Psoas muscle (tissue), 8 donors: ENCODE results near the gene KCNC3. TPM values are rescaled to one million over a fixed set of nuclear protein-coding genes. Genes with fewer than 3 reads are reported as not detected.

Experiments
- ATAC-seq, 4 donors: fragments of 200-7000 bp; cut with Tn5 transposase; one replicate each; pipeline ENCODE4 v1.9.1; 2020; ENCODE audit warnings: moderate library complexity in 3 of 4, mild to moderate bottlenecking in 2 of 4
- DNase-seq, 2 donors: peaks; one replicate each; pipeline ENCODE4 v3.0.0-alpha.2; 2020
- H3K27ac ChIP-seq: fragments of 200-600 bp; one replicate; pipeline ENCODE4 v1.8.0; 2022
- H3K27me3 ChIP-seq, 3 donors: fragments of 200-600 bp in 1 of 3; one replicate each; pipeline versions ENCODE4 v1.6.1 to v1.8.0; 2013 to 2022; ENCODE audit warnings: low read length in 2 of 3, mild to moderate bottlenecking in 2 of 3, moderate library complexity in 1 of 3; ENCODE audit not compliant: insufficient read depth in 3 of 3
- H3K36me3 ChIP-seq, 2 donors: fragments of 200-600 bp in 1 of 2; one replicate each; pipeline versions ENCODE4 v1.6.1 to v1.8.0; 2013 to 2022; ENCODE audit warnings: low read depth in 1 of 2, mild to moderate bottlenecking in 1 of 2, moderate library complexity in 1 of 2; ENCODE audit not compliant: insufficient read depth in 1 of 2
- H3K4me1 ChIP-seq: fragments of 200-600 bp; one replicate; pipeline ENCODE4 v1.8.0; 2022
- H3K4me3 ChIP-seq: fragments of 200-600 bp; one replicate; pipeline ENCODE4 v1.8.0; 2022; ENCODE audit warnings: mild to moderate bottlenecking
- H3K9me3 ChIP-seq: fragments of 200-600 bp; one replicate; pipeline ENCODE4 v1.8.0; 2022
- CTCF ChIP-seq: fragments of 200-600 bp; IDR thresholded peaks from one replicate; pipeline ENCODE4 v1.8.0; 2022; ENCODE audit warnings: antibody characterized with exemption
- WGBS, 3 donors: extraction: QIAGEN DNeasy Blood & Tissue Kit; methylation state at CpG; one replicate each; pipeline versions ENCODE4 v1.1.6 to v1.1.7; 2013; 5-methylcytosine and 5-hydroxymethylcytosine counted together
- intact Hi-C, 2 donors: fragments of 100-400 bp; cut with DNase I; formaldehyde crosslinking; loops; one replicate each; pipeline versions ENCODE4 v1.11.0 to v1.14.2; 2022
- polyA plus RNA-seq, 3 donors: library from polyadenylated mRNA; stranded (reverse); fragments of 200-250 nt; gene quantifications; one replicate each; pipeline ENCODE4 v1.2.3, GENCODE V29; 2013
- total RNA-seq, 4 donors: library from RNA; stranded (reverse); fragmentation: NEBNext Ultra II Directional in 2 of 4; extraction: Animal tissue kit (Norgen Biotek cat#: 25700) in 2 of 4; gene quantifications; one replicate each; pipeline versions ENCODE4 v1.2.1 to v1.2.4, GENCODE V29; 2021 to 2023
- donor health status: healthy with polysubstance abuse.
- donor health status: DM: no; HTN: no; CAD: no; lungs with moderate emphysema.
- donor health status: Bipolar disorder and iron deficiency.
- donor health status: healthy.
- donor health status: DM: yes; HTN: yes; CAD: no.
- donor health status: DM: no; HTN: no; CAD: no.
- donor health status: DM: no; HTN: no; CAD: no.
- donor health status: DM: yes; HTN: yes; CAD: no.

The KCNC3 gene
- total and polyA plus RNA-seq, 7 donors = 0.10 to 2.4 (median 1.0) TPM

- no peaks in the 10 kb centered on the region for H3K9me3 ChIP-seq
- H3K4me1 ChIP-seq = peaks cover 9% of the 10 kb centered on the region
- intact Hi-C loops = loop anchor here in 1 of 2 donors (10.0 kb wide), 1 partner anchor 170 kb away; no protein-coding TSS in a partner anchor
- DNase-seq = peak in 1 of 2 donors; percentile 34
- peaks cover 0 to 10% (median 7%) of the 10 kb centered on the region in 3 donors for H3K27me3 ChIP-seq
- TF ChIP-seq CTCF = no peak
- H3K4me3 ChIP-seq = no peak overlapping the region
- 40 to 55% (median 42%) methylated on average over 11 of the region's 11 CpGs for WGBS, 3 donors
- H3K27ac ChIP-seq = no peak overlapping the region
- no peaks in the 10 kb centered on the region for H3K36me3 ChIP-seq
- ATAC-seq = no peak
Measured at GRCh38 chr19:50324331-50324730, 4.8 kb downstream of the KCNC3 start.

GRCh38 chr19:50323782-50324133, 5.4 kb downstream of the KCNC3 start:
- peaks cover 0 to 10% (median 7%) of the 10 kb centered on the region in 3 donors for H3K27me3 ChIP-seq
- DNase-seq = no peak
- WGBS, 3 donors = 88 to 91% (median 91%) methylated on average over 12 of the region's 12 CpGs
- no peaks in the 10 kb centered on the region for H3K36me3 ChIP-seq
- intact Hi-C loops = loop anchor here in 1 of 2 donors (10.0 kb wide), 1 partner anchor 169 kb away; no protein-coding TSS in a partner anchor
- H3K4me3 ChIP-seq = no peak overlapping the region
- TF ChIP-seq CTCF = no peak
- no peak overlapping the region for H3K27ac ChIP-seq
- H3K4me1 ChIP-seq = peaks cover 9% of the 10 kb centered on the region
- no peaks in the 10 kb centered on the region for H3K9me3 ChIP-seq
- ATAC-seq = no peak

GRCh38 chr19:50322931-50323781, 6.0 kb downstream of the KCNC3 start:
- H3K9me3 ChIP-seq = no peaks in the 10 kb centered on the region
- ATAC-seq = no peak
- H3K27me3 ChIP-seq = peaks cover 0 to 8% (median 7%) of the 10 kb centered on the region in 3 donors
- TF ChIP-seq CTCF = no peak
- H3K4me1 ChIP-seq = peaks cover 9% of the 10 kb centered on the region
- H3K36me3 ChIP-seq = no peaks in the 10 kb centered on the region
- 90 to 93% (median 92%) methylated on average over 46 to 55 of the region's 55 CpGs for WGBS, 3 donors
- intact Hi-C loops = loop anchor here in 1 of 2 donors (10.0 kb wide), 1 partner anchor 168 kb away; no protein-coding TSS in a partner anchor
- peak in 1 of 2 donors; percentile 37 for DNase-seq
- no peak overlapping the region for H3K4me3 ChIP-seq
- no peak overlapping the region for H3K27ac ChIP-seq

GRCh38 chr19:50322234-50322633, 6.9 kb downstream of the KCNC3 start:
- H3K4me1 ChIP-seq = peaks cover 9% of the 10 kb centered on the region
- TF ChIP-seq CTCF = no peak
- intact Hi-C loops = loop anchor here in 1 of 2 donors (10.0 kb wide), 1 partner anchor 167 kb away; no protein-coding TSS in a partner anchor
- H3K27me3 ChIP-seq = peaks cover 0 to 2% (median 2%) of the 10 kb centered on the region in 3 donors
- no peak for ATAC-seq
- peak in 1 of 2 donors; percentile 12 for DNase-seq
- no peak overlapping the region for H3K27ac ChIP-seq
- 68 to 72% (median 69%) methylated on average over 11 to 12 of the region's 12 CpGs for WGBS, 3 donors
- H3K4me3 ChIP-seq = no peak overlapping the region
- no peaks in the 10 kb centered on the region for H3K36me3 ChIP-seq
- H3K9me3 ChIP-seq = no peaks in the 10 kb centered on the region
